Smooth muscle cell (in vitro differentiated cells): ENCODE results near the gene BTRC. TPM values are rescaled to one million over a fixed set of nuclear protein-coding genes. Genes with fewer than 3 reads are reported as not detected.

Experiments
- DNase-seq: peaks from one replicate; lab custom pipeline; 2025; ENCODE audit not compliant: unreplicated experiment; lab: John Stamatoyannopoulos, UW
- H2AFZ ChIP-seq: fragments of 200-600 bp; sonication (generic); 2 replicates; pipeline ENCODE4 v1.6.0; 2016; ENCODE audit warnings: antibody characterized with exemption, low read depth, mild to moderate bottlenecking
- H3F3A ChIP-seq: fragments of 200-600 bp; sonication (generic); 2 replicates; pipeline ENCODE4 v1.6.0; 2017; ENCODE audit warnings: antibody characterized with exemption, low read depth
- H3K27ac ChIP-seq: fragments of 200-600 bp; sonication (generic); 2 replicates; pipeline ENCODE4 v1.5.1; 2016; ENCODE audit warnings: low read depth, mild to moderate bottlenecking
- H3K27me3 ChIP-seq: fragments of 200-600 bp; sonication (generic); 2 replicates; pipeline ENCODE4 v1.6.1; 2016; ENCODE audit warnings: low read depth, mild to moderate bottlenecking
- H3K36me3 ChIP-seq: fragments of 200-600 bp; sonication (generic); 2 replicates; pipeline ENCODE4 v1.5.1; 2016; ENCODE audit warnings: low read depth
- H3K4me1 ChIP-seq: fragments of 200-600 bp; sonication (generic); 2 replicates; pipeline ENCODE4 v1.5.1; 2016; ENCODE audit warnings: low read depth
- H3K4me2 ChIP-seq: fragments of 200-600 bp; sonication (generic); 2 replicates; pipeline ENCODE4 v1.6.0; 2016; ENCODE audit warnings: mild to moderate bottlenecking
- H3K4me3 ChIP-seq: fragments of 200-600 bp; sonication (generic); 2 replicates; pipeline ENCODE4 v1.5.1; 2016; ENCODE audit warnings: mild to moderate bottlenecking
- H3K79me2 ChIP-seq: fragments of 200-600 bp; sonication (generic); 2 replicates; pipeline ENCODE4 v1.6.0; 2016; ENCODE audit warnings: low read depth, mild to moderate bottlenecking
- H3K9ac ChIP-seq: fragments of 200-600 bp; sonication (generic); 2 replicates; pipeline ENCODE4 v1.6.0; 2016; ENCODE audit warnings: low read depth
- H3K9me3 ChIP-seq: fragments of 200-600 bp; sonication (generic); replicated peaks from 2 replicates; pipeline ENCODE4 v1.5.1; 2016; ENCODE audit warnings: low read depth
- H4K20me1 ChIP-seq: fragments of 200-600 bp; sonication (generic); 2 replicates; pipeline ENCODE4 v1.6.0; 2016; ENCODE audit warnings: low read depth
- WGBS: methylation state at CpG from one replicate; pipeline ENCODE4 v1.1.7; 2016; ENCODE audit warnings: low lambda C conversion rate; 5-methylcytosine and 5-hydroxymethylcytosine counted together
- polyA plus RNA-seq: library from polyadenylated mRNA; unstranded; fragments of >200 nt; fragmentation: Nextera tagmentation; extraction: Ambion mirVana; gene quantifications from 2 replicates; pipeline ENCODE4 v1.2.1, GENCODE V29; 2016
- total RNA-seq: library from RNA; depleted of rRNA; stranded (reverse); fragments of >200 nt; gene quantifications from 2 replicates; pipeline ENCODE4 v1.2.3, GENCODE V29; 2014
- TF ChIP-seq, protein P1 (sequence below): fragments of 200-600 bp; sonication (generic); IDR thresholded peaks from 2 replicates; pipeline ENCODE4 v1.5.1; 2017; ENCODE audit warnings: borderline replicate concordance, mild to moderate bottlenecking, antibody characterized with exemption; ENCODE audit not compliant: insufficient read depth, poor library complexity, severe bottlenecking

Gene BTRC
- total and polyA plus RNA-seq, 2 experiments from 2014 or later: 9.6 to 16.8 TPM

GRCh38 chr10:101308051-101308450 lies 45.9 kb upstream of the BTRC start:
- no peak overlapping the region for H3K27ac ChIP-seq
- DNase-seq: no peak
- H3K9me3 ChIP-seq: no peaks in the 10 kb centered on the region
- no peaks in the 10 kb centered on the region for H3F3A ChIP-seq
- no peaks in the 10 kb centered on the region for H3K79me2 ChIP-seq
- TF ChIP-seq, protein P1, sequence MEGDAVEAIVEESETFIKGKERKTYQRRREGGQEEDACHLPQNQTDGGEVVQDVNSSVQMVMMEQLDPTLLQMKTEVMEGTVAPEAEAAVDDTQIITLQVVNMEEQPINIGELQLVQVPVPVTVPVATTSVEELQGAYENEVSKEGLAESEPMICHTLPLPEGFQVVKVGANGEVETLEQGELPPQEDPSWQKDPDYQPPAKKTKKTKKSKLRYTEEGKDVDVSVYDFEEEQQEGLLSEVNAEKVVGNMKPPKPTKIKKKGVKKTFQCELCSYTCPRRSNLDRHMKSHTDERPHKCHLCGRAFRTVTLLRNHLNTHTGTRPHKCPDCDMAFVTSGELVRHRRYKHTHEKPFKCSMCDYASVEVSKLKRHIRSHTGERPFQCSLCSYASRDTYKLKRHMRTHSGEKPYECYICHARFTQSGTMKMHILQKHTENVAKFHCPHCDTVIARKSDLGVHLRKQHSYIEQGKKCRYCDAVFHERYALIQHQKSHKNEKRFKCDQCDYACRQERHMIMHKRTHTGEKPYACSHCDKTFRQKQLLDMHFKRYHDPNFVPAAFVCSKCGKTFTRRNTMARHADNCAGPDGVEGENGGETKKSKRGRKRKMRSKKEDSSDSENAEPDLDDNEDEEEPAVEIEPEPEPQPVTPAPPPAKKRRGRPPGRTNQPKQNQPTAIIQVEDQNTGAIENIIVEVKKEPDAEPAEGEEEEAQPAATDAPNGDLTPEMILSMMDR: no peak
- no peak overlapping the region for H3K9ac ChIP-seq
- no peak overlapping the region for H3K4me2 ChIP-seq
- no peak overlapping the region for H3K4me3 ChIP-seq
- WGBS: 64% methylated on average over 2 of the region's 2 CpGs
- H4K20me1 ChIP-seq: no peaks in the 10 kb centered on the region
- peaks cover 27% of the 10 kb centered on the region for H3K27me3 ChIP-seq
- no peaks in the 10 kb centered on the region for H3K36me3 ChIP-seq
- H3K4me1 ChIP-seq: peaks cover 20% of the 10 kb centered on the region
- no peak overlapping the region for H2AFZ ChIP-seq

- no peaks in the 10 kb centered on the region for H3K9me3 ChIP-seq
- no peak for DNase-seq
- H3F3A ChIP-seq: no peaks in the 10 kb centered on the region
- 68% methylated on average over 25 of the region's 25 CpGs for WGBS
- H3K27me3 ChIP-seq: peaks cover 26% of the 10 kb centered on the region
- no peaks in the 10 kb centered on the region for H4K20me1 ChIP-seq
- H2AFZ ChIP-seq: peak overlapping the region; percentile 58
- H3K27ac ChIP-seq: no peak overlapping the region
- H3K79me2 ChIP-seq: no peaks in the 10 kb centered on the region
- no peaks in the 10 kb centered on the region for H3K36me3 ChIP-seq
- peak overlapping the region; percentile 40 for H3K4me2 ChIP-seq
- TF ChIP-seq, protein P1: no peak
- H3K4me1 ChIP-seq: peaks cover 10% of the 10 kb centered on the region
- H3K9ac ChIP-seq: no peak overlapping the region
- H3K4me3 ChIP-seq: peak overlapping the region; percentile 5
Observed at GRCh38 chr10:101310529-101311184, 43.3 kb upstream of the BTRC start.

DNA sequence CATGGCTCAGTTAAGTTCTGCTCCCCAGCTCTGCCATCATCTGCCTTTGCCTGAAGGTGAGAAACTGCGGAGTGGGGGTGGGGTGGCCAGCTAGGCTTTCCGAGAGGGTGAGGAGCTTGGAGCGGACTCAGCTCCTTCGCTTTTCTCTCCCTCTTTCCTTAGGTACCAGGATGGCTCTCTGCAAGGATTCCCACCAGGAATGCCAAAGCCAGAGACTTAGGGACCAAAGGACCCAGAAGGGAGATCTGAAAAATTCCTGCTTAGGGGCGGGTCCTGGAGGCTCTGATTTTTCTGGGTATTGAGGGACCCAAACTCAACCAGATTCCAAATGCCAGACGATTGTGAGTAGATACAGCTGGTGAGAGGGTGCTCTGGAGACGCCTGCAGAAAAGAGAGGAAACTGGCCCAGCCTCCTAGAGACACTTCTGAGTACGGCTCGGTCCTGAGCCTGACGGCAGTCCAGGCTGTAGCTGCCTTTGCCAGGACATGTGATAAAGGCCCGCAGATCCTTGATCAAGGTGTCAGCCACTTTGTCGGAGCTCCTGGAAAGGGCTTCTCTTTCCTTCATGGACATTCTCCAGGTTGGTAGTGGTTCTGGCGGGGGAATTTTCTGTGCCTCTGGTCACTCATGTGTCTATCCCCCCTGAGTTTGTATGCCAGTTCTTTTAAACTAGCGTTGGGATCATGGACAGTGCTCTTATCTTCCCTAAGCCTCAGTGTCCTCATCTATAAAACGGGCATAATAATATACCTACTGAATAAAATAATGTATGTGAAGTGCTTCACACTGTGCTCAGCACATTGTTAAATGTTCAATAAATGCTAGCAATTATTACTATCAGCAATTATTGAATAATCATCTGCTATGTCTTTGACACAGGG lies 42.5 kb upstream of the BTRC start:
- Histone ChIP-seq H3K4me3 (peak overlapping the region; percentile 5), H3K9me3 (no peaks in the 10 kb centered on the region), H3K27ac (no peak overlapping the region), H3F3A (no peaks in the 10 kb centered on the region), H3K9ac (no peak overlapping the region), H3K4me1 (peaks cover 10% of the 10 kb centered on the region), H3K4me2 (peak overlapping the region; percentile 40), H3K36me3 (no peaks in the 10 kb centered on the region), H3K79me2 (no peaks in the 10 kb centered on the region), H3K27me3 (peaks cover 26% of the 10 kb centered on the region), H4K20me1 (no peaks in the 10 kb centered on the region), H2AFZ (peak overlapping the region; percentile 58)
- TF ChIP-seq, protein P1: no peak
- WGBS: 42% methylated on average over 15 of the region's 15 CpGs
- DNase-seq: no peak
